Thoracic aorta (tissue), 2 donors: Measurements from ENCODE around the gene TSHZ2. TPM values are rescaled to one million over a fixed set of nuclear protein-coding genes. Genes with fewer than 3 reads are reported as not detected.

Experiments used
- ATAC-seq: fragments of 150-250 bp; one replicate; pipeline ENCODE4 v1.8.0; 2017; ENCODE audit warnings: low read depth; ENCODE audit not compliant: insufficient number of reproducible peaks, low FRiP score
- DNase-seq: peaks from one replicate; pipeline ENCODE4 v3.0.0-alpha.2; 2020; ENCODE audit warnings: low spot score
- H3K27ac ChIP-seq, 2 donors: fragments of 200-600 bp; sonication (generic); 1 replicate in 1 of 2; 2 replicates in 1 of 2; pipeline ENCODE4 v1.5.1; 2016; ENCODE audit warnings: mild to moderate bottlenecking in 2 of 2, moderate library complexity in 2 of 2
- H3K27me3 ChIP-seq: fragments of 200-600 bp; sonication (generic); replicated peaks from 2 replicates; pipeline ENCODE4 v1.6.0; 2016; ENCODE audit warnings: mild to moderate bottlenecking; ENCODE audit not compliant: insufficient read depth
- H3K36me3 ChIP-seq: fragments of 200-600 bp; sonication (generic); one replicate; pipeline ENCODE4 v1.5.1; 2016
- H3K4me1 ChIP-seq, 2 donors: fragments of 200-600 bp; sonication (generic); 1 replicate in 1 of 2; 2 replicates in 1 of 2; pipeline versions ENCODE4 v1.5.1 to v1.6.0; 2016; ENCODE audit warnings: low read depth in 2 of 2, mild to moderate bottlenecking in 1 of 2; ENCODE audit not compliant: control insufficient read depth in 1 of 2
- H3K4me3 ChIP-seq: fragments of 200-600 bp; sonication (generic); 2 replicates; pipeline ENCODE4 v1.5.1; 2016; ENCODE audit warnings: mild to moderate bottlenecking
- H3K9me3 ChIP-seq: fragments of 200-600 bp; sonication (generic); 2 replicates; pipeline ENCODE4 v1.5.1; 2016
- total RNA-seq, 2 donors: library from RNA; depleted of rRNA; stranded (reverse); fragments of >200 nt; gene quantifications; one replicate each; pipeline versions ENCODE4 v1.1.0 to v1.2.3, GENCODE V29; 2016
- TF ChIP-seq, protein P1 (sequence below): fragments of 200-600 bp; sonication (generic); IDR thresholded peaks from one replicate; pipeline ENCODE4 v1.5.1; 2019; ENCODE audit warnings: antibody characterized with exemption

The TSHZ2 gene
- total RNA-seq, 2 donors from 2014 or later: 8.4 to 32.6 TPM

DNA sequence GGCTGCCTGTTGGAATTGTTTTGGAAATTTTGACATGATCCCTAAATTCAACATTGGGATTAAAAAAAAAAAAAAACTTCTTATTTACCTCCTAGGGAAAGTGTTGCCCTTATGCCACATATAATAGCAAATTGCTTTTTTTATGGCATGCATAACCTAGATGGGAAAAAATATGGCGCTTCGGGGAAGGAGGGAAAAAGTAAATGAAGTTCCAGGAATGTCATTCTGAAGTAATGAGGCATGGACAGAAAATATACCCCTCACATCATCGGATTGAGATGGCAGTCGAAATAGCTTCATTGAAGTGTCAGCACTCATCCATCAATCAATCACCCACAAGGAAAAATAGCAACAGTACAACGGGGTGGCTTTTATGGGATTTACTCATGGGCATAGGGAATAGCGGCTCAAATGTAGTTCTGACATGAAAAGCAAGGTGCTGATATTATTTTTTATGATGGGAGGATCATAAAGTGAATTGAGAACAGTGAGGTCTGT, 516.7 kb downstream of the TSHZ2 start:
- TF ChIP-seq, protein P1, sequence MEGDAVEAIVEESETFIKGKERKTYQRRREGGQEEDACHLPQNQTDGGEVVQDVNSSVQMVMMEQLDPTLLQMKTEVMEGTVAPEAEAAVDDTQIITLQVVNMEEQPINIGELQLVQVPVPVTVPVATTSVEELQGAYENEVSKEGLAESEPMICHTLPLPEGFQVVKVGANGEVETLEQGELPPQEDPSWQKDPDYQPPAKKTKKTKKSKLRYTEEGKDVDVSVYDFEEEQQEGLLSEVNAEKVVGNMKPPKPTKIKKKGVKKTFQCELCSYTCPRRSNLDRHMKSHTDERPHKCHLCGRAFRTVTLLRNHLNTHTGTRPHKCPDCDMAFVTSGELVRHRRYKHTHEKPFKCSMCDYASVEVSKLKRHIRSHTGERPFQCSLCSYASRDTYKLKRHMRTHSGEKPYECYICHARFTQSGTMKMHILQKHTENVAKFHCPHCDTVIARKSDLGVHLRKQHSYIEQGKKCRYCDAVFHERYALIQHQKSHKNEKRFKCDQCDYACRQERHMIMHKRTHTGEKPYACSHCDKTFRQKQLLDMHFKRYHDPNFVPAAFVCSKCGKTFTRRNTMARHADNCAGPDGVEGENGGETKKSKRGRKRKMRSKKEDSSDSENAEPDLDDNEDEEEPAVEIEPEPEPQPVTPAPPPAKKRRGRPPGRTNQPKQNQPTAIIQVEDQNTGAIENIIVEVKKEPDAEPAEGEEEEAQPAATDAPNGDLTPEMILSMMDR: no peak
- DNase-seq: no peak
- Histone ChIP-seq H3K4me3 (no peak overlapping the region), H3K36me3 (no peaks in the 10 kb centered on the region), H3K27ac (no peak overlapping the region), H3K27me3 (no peaks in the 10 kb centered on the region), H3K4me1 (no peaks in the 10 kb centered on the region), H3K9me3 (no peaks in the 10 kb centered on the region)
- ATAC-seq: no peak

DNA sequence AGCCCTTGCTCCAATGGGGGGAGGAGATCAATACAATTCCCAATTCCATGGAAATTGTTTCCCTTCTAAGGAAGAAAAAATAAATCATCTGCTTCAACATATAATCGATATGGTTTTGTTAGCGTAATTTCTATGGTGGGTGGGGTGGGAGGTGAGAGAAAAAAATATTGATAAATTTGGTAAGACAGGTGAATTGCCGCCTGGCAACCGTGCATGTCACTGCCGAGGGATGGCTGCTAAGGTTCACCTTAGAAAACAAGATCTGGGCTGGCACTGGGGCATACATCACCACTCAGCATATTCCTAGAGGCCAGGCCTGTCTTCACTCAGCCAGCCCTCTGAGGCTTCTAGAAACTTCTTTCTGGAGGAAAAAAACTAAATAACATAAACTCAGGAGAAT, 517.4 kb downstream of the TSHZ2 start:
- Histone ChIP-seq H3K27ac (no peak overlapping the region), H3K36me3 (no peaks in the 10 kb centered on the region), H3K27me3 (no peaks in the 10 kb centered on the region), H3K4me1 (no peaks in the 10 kb centered on the region), H3K4me3 (no peak overlapping the region), H3K9me3 (no peaks in the 10 kb centered on the region)
- no peak for ATAC-seq
- TF ChIP-seq, protein P1: no peak
- no peak for DNase-seq

DNA sequence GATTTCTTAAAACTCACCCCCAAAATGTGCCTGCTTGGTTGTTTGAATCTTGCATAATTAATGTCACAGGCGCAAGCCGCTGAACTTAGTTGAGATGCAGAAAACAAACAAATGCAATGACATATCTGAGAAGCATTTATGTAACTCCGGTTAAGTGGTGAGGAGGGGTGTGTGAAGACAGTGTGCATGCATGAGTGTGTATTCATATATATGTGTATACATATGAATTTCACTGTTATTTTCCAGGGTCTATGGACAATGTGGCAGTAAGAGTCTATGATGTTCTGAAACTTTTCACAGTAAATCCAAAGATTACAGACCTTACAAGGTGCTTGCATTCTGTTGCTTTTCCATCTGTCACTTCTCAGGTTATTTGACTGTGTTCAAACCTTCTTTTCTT, 518.5 kb downstream of the TSHZ2 start:
- Histone ChIP-seq H3K27me3 (no peaks in the 10 kb centered on the region), H3K9me3 (no peaks in the 10 kb centered on the region), H3K36me3 (no peaks in the 10 kb centered on the region), H3K4me1 (no peaks in the 10 kb centered on the region), H3K27ac (no peak overlapping the region), H3K4me3 (no peak overlapping the region)
- DNase-seq: no peak
- ATAC-seq: no peak
- TF ChIP-seq, protein P1: no peak

DNA sequence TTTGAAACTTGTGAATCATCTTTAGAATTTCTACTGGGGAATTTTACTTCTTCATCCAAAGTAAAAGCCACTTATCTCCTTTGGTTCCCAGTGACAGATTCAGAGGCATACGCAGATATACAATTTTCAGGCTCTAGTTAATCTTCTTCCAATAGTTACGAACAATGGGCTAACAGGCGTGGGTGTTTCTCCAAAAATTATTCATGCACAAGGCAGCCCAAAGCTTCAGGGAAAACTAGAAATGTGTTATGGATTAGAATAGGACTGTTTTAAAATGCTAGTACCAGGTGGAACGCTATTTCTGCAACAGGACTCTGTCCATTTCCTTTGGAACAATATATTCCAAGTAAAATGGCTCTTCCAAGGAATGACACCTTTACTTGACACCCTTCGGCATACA, 519.3 kb downstream of the TSHZ2 start:
- no peaks in the 10 kb centered on the region for H3K9me3 ChIP-seq
- H3K27ac ChIP-seq: no peak overlapping the region
- H3K4me1 ChIP-seq: no peaks in the 10 kb centered on the region
- TF ChIP-seq, protein P1: no peak
- no peak for ATAC-seq
- no peaks in the 10 kb centered on the region for H3K36me3 ChIP-seq
- H3K27me3 ChIP-seq: no peaks in the 10 kb centered on the region
- H3K4me3 ChIP-seq: no peak overlapping the region
- no peak for DNase-seq

DNA sequence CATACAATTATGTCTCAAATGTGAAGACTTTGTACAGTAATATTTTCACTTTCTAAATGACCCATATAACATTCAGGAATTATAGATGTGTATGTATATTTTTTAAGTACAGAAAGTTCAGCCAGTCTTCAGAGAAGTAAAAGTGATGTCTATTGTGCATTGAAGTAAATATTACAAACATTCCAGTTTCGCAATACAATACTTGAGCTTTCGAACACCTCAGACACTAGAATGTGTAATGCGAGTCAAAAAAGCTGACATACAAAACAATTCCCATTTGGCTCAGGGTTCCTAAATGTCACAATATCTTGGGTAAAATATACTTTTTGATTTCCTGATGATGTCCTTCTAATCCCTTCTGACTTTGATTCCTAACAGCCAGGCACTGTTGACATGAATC, 520.1 kb downstream of the TSHZ2 start:
- Histone ChIP-seq H3K36me3 (no peaks in the 10 kb centered on the region), H3K27ac (no peak overlapping the region), H3K27me3 (no peaks in the 10 kb centered on the region), H3K4me1 (no peaks in the 10 kb centered on the region), H3K4me3 (no peak overlapping the region), H3K9me3 (no peaks in the 10 kb centered on the region)
- DNase-seq (no peak), ATAC-seq (no peak)
- TF ChIP-seq, protein P1: no peak
